Astrocyte of the cerebellum (primary cell): ENCODE results near the gene PTPRJ.

Experiments
- DNase-seq: peaks from one replicate; pipeline ENCODE4 v3.0.0-alpha.2; 2011; ENCODE audit warnings: low read depth
- H3K4me3 ChIP-seq: 2 replicates; pipeline ENCODE4 v1.5.1; 2011; ENCODE audit warnings: mild to moderate bottlenecking, low read depth, low read length, moderate library complexity
- in situ Hi-C: cut with HindIII; loops from 2 replicates; pipeline ENCODE4 v1.10.0; 2017; ENCODE audit warnings: low sequenced_read_pairs
- TF ChIP-seq, protein P1 (sequence below): IDR thresholded peaks from 2 replicates; pipeline ENCODE4 v1.5.1; 2012; ENCODE audit warnings: low read length, low read depth, moderate library complexity, mild to moderate bottlenecking; ENCODE audit errors: missing control alignments

Gene PTPRJ

DNA sequence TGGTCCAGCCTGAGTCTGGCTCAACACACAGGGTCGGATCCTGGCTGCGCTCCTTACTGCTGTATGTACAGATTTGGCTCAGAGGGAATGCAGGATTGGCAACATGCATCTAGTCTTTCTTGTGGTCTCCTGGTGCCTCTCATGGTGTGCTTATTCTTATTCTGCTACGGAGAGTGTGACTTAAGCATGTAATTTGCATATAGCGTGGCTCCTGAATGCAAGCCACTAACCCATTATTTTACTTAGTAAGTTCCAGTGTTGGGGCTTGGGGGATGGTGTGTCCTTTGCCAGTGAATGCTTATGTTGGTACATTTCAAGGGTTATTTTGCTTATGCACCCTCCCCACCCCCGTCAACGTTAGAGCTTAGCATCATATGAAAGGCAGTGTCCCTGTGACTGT, 51.2 kb downstream of the PTPRJ start:
- in situ Hi-C loops: no loop called here
- no peak for DNase-seq
- TF ChIP-seq, protein P1, sequence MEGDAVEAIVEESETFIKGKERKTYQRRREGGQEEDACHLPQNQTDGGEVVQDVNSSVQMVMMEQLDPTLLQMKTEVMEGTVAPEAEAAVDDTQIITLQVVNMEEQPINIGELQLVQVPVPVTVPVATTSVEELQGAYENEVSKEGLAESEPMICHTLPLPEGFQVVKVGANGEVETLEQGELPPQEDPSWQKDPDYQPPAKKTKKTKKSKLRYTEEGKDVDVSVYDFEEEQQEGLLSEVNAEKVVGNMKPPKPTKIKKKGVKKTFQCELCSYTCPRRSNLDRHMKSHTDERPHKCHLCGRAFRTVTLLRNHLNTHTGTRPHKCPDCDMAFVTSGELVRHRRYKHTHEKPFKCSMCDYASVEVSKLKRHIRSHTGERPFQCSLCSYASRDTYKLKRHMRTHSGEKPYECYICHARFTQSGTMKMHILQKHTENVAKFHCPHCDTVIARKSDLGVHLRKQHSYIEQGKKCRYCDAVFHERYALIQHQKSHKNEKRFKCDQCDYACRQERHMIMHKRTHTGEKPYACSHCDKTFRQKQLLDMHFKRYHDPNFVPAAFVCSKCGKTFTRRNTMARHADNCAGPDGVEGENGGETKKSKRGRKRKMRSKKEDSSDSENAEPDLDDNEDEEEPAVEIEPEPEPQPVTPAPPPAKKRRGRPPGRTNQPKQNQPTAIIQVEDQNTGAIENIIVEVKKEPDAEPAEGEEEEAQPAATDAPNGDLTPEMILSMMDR: no peak
- H3K4me3 ChIP-seq: no peak overlapping the region

DNA sequence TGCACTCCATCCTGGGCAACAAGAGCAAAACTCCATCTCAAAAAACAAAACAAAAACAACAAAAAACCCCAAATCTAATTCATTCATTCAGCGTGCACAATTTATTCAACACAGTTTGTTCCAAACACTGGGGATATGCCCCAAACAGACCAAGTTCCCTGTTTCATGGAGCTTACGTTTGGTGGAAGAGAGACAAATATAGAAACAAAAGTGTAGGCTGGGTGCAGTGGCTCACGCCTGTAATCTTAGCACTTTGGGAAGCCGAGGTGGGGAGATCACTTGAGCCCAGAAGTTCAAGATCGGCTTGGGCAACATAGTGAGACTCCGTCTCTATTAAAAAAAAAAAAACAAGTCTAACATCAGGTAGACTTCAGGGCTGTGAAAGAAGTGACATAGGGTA, 52.4 kb downstream of the PTPRJ start:
- no peak overlapping the region for H3K4me3 ChIP-seq
- TF ChIP-seq, protein P1: no peak
- in situ Hi-C loops: no loop called here
- no peak for DNase-seq

DNA sequence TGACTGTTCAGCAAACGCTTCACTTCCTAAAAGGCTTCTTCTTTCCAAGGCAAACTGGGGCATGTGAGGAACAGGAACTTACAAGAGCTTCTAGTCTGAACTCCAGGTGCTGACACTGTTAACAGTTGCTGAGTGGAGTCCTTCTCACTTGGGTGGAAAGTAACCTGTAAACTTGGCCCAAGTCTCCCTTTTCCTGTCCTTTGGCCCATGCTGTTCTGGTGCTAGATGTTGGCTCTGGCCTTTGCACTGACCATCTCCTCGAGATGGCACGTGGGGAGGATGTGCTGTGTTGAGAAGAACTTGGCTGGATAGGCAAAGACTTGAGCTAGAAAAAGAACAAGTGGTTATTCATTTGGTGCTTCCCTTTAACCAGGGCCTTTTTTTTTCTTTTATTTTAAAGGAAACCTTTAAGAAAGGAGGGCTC, 53.6 kb downstream of the PTPRJ start:
- no peak overlapping the region for H3K4me3 ChIP-seq
- TF ChIP-seq, protein P1: no peak

DNA sequence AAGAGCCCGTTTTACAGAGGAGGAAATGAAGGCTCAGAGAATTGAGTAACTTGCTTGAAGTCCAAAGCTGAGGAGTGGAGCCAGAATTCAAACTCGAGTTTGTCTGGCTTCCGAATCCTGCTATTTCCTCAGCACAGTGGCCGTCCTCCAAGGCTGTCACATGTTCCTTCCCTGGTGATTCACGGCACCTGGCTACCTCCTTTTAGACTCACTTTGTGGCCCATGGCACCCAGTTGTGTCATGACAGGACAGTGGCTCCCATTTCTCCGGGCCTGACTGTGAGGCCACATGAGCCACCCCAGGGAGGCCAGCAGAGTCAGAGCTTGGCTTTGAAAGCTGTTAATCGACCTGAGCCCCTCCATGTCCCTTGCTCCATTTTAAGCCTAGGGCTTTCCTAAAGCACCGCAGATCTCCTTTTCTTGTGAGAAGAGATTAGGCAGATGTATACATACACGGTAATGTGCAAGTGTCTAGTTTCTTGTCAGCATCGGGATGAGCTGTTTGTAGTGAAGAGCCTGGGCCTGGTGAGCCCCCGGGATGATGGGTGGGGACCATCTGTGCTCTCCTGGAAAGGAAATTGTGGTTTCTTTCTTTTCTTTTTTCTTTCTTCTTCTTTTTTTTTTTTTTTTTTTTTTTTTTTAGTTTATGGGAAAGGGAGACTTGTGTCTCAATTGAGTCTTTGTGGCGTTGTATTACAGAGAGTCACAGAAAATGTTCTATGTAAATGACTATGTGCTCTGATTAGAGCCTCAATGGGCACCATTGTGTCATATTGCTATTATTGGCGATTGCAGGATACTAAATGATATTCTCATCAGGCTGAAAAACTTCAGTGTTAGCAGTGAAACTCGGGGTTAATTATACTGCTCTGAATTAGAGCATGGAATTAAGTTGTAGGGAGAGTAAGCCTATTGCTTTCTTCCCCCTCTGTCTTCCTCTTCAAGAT, 54.8 kb downstream of the PTPRJ start:
- in situ Hi-C loops: no loop called here
- no peak overlapping the region for H3K4me3 ChIP-seq
- DNase-seq: no peak
- TF ChIP-seq, protein P1: no peak

More for the DNA sequence above, 53.6 kb downstream of the PTPRJ start:
- in situ Hi-C loops: no loop called here
- DNase-seq: no peak

DNA sequence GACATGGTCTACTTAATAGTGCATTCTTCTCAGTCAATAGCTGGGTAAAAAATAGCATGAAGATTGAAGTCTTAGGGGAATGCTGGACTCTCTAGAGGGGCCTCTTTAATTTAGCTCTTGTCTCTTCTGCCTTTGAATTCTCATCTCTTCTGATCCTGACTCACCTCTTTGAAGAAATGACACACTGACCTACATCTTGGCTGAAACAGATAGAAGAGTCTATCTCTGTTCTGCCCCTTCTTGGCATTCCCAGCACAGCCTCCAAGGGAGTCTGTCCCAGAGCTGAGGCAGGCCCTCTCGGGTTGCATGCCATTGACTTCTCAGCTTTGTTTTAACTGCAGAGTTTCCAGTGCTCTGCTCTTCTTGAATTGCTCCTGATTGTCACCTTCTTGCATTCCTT, 55.7 kb downstream of the PTPRJ start:
- TF ChIP-seq, protein P1: no peak
- in situ Hi-C loops: no loop called here
- no peak for DNase-seq
- no peak overlapping the region for H3K4me3 ChIP-seq

DNA sequence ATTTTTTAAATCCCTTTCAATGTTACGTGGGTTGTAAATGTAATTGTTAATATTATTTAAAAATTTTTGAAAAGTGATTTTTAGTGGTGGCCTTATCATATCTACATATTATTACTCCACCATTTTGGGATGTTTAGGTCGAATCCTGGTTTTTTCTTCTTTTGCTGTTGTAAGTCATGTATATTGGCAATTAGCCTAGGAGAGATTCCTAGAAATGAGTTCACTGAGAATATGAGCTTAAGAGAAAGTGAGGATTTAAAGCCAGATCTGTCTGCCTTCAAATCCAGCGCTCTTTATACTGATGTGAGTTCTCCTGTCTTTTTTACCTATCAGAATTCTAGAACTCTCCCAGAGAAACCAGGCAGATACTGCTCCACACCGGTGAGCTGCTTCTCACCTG, 56.1 kb downstream of the PTPRJ start:
- peak; percentile 37 for DNase-seq
- in situ Hi-C loops: no loop called here
- TF ChIP-seq, protein P1: no peak

More for the DNA sequence above, 56.1 kb downstream of the PTPRJ start:
- H3K4me3 ChIP-seq: no peak overlapping the region
